Tibial nerve (tissue), 4 donors: ENCODE measurements around the gene CYP1A1. TPM values are rescaled to one million over a fixed set of nuclear protein-coding genes. Genes with fewer than 3 reads are reported as not detected.
"Not testable (repeated sequence)": the region's sequence is repeated elsewhere in the genome, so short reads cannot be mapped to it uniquely, and the experiment has no call there.

Source experiments
- DNase-seq, 2 donors: peaks; one replicate each; pipeline ENCODE4 v3.0.0-alpha.2; 2019; ENCODE audit warnings: low spot score in 2 of 2
- H3K27ac ChIP-seq, 4 donors: fragments of 200-600 bp; sonication (generic) in 3 of 4; one replicate each; pipeline ENCODE4 v1.5.1; 2017 to 2019; ENCODE audit warnings: mild to moderate bottlenecking in 1 of 4
- H3K27me3 ChIP-seq, 2 donors: fragments of 200-600 bp; sonication (generic) in 1 of 2; one replicate each; pipeline versions ENCODE4 v1.5.1 to v1.6.0; 2017 to 2019
- H3K36me3 ChIP-seq, 3 donors: fragments of 200-600 bp; sonication (generic); one replicate each; pipeline ENCODE4 v1.5.1; 2018 to 2019
- H3K4me1 ChIP-seq, 4 donors: fragments of 200-600 bp; sonication (generic) in 3 of 4; one replicate each; pipeline ENCODE4 v1.5.1; 2017 to 2019
- H3K4me3 ChIP-seq, 4 donors: fragments of 200-600 bp; sonication (generic) in 3 of 4; one replicate each; pipeline ENCODE4 v1.5.1; 2017 to 2019; ENCODE audit warnings: mild to moderate bottlenecking in 1 of 4, moderate library complexity in 1 of 4
- H3K9me3 ChIP-seq, 4 donors: fragments of 200-600 bp; sonication (generic) in 3 of 4; one replicate each; pipeline ENCODE4 v1.5.1; 2017 to 2019
- CTCF ChIP-seq, 5 experiments: fragments of 200-600 bp in 3 of 5; fragments of 450-650 bp in 2 of 5; sonication (generic) in 3 of 5; IDR thresholded peaks; one replicate each; pipeline ENCODE4 v1.5.1; 2016 to 2019; ENCODE audit warnings: antibody characterized with exemption in 5 of 5, mild to moderate bottlenecking in 3 of 5, moderate library complexity in 2 of 5
- EP300 ChIP-seq, 2 donors: sonication (generic); formaldehyde crosslinking; IDR thresholded peaks; one replicate each; pipeline ENCODE4 v1.6.1; 2017; ENCODE audit warnings: antibody characterized with exemption in 2 of 2, mild to moderate bottlenecking in 1 of 2
- POLR2A ChIP-seq, 2 donors: fragments of 450-650 bp; IDR thresholded peaks; one replicate each; pipeline ENCODE4 v1.6.1; 2017; ENCODE audit warnings: antibody characterized with exemption in 2 of 2, mild to moderate bottlenecking in 2 of 2, moderate library complexity in 2 of 2
- WGBS, 2 donors: methylation state at CpG; one replicate each; pipeline ENCODE4 v1.1.5; 2018; 5-methylcytosine and 5-hydroxymethylcytosine counted together
- total RNA-seq, 4 donors: library from RNA; depleted of rRNA; stranded (reverse); fragments of >200 nt; gene quantifications; one replicate each; pipeline ENCODE4 v1.1.0, GENCODE V29; 2016

Gene CYP1A1
- total RNA-seq, 4 donors from 2014 or later = 0.44 to 5.1 (median 2.9) TPM

DNA sequence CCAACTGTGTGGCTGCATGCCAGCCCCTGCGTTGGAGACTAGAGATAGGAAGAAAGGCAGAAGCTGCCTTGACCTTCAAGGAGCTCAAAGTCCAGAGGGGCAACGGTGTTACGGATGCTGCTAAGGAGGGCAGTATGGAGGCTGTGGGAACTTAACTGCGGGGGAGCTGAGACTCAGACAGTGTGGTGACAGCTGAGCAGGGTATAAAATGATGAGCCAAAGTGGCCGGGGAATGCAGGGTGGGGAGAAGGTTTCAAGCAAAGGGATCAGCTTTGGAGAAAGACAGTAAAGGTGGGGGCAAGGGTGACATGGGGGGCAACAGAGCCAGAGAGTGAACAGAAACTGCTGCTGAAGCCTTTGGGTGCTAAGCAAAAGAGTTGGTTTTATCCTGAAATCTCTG is 17.1 kb upstream of the CYP1A1 start:
- peaks cover 0 to 5% of the 10 kb centered on the region in 2 donors for H3K27me3 ChIP-seq
- H3K4me3 ChIP-seq = no peak overlapping the region
- TF ChIP-seq CTCF (IDR thresholded peaks at IDR 0.05) (no peak), EP300 (IDR thresholded peaks at IDR 0.05) (no peak), POLR2A (IDR thresholded peaks at IDR 0.05) (no peak)
- H3K9me3 ChIP-seq = peaks cover 0 to 17% (median 0%) of the 10 kb centered on the region in 4 donors
- H3K36me3 ChIP-seq = no peaks in the 10 kb centered on the region
- H3K27ac ChIP-seq = no peak overlapping the region
- no peak for DNase-seq
- H3K4me1 ChIP-seq = no peaks in the 10 kb centered on the region
- 75 to 91% methylated on average over 5 of the region's 5 CpGs for WGBS, 2 donors

GRCh38 chr15:74738239-74738638 is 12.9 kb upstream of the CYP1A1 start:
- not testable (repeated sequence) for H3K27ac ChIP-seq, H3K36me3 ChIP-seq, H3K4me3 ChIP-seq, DNase-seq, H3K4me1 ChIP-seq
- peaks cover 0 to 24% of the 10 kb centered on the region in 2 donors for H3K27me3 ChIP-seq
- 45 to 53% methylated on average over 5 of the region's 5 CpGs for WGBS, 2 donors
- peaks cover 0 to 16% (median 0%) of the 10 kb centered on the region in 4 donors for H3K9me3 ChIP-seq

DNA sequence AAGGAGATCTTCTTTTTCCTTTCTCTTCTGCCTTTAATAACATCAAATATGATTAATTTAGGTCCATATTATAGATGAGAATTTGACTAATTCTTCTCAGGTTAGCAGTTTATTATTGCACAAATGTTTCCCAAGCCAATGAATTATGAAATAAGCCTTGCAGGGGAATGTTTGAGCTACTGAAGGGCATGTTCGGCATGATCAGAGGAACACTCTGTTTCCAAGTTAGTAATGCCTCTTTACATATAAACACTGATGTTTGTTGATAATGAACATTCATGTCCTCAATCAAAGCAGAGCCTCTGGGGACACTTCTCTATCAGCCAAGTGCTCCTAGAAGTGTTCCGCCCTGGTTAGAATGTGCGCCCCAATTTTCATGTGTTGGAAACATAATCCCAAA is 10.0 kb upstream of the CYP1A1 start:
- Histone ChIP-seq H3K4me3 (no peak overlapping the region), H3K27ac (no peak overlapping the region), H3K27me3 (peaks cover 0 to 48% of the 10 kb centered on the region in 2 donors), H3K9me3 (no peaks in the 10 kb centered on the region), H3K4me1 (no peaks in the 10 kb centered on the region), H3K36me3 (no peaks in the 10 kb centered on the region)
- WGBS, 2 donors = 90% methylated on average over 3 of the region's 3 CpGs
- DNase-seq = no peak
- TF ChIP-seq POLR2A (IDR thresholded peaks at IDR 0.05) = no peak
- TF ChIP-seq EP300 (IDR thresholded peaks at IDR 0.05) = no peak
- no peak for TF ChIP-seq CTCF (IDR thresholded peaks at IDR 0.05)

GRCh38 chr15:74733269-74733668 is 7.9 kb upstream of the CYP1A1 start:
- no peak overlapping the region for H3K27ac ChIP-seq
- H3K36me3 ChIP-seq = no peaks in the 10 kb centered on the region
- no peak overlapping the region for H3K4me3 ChIP-seq
- peaks cover 0 to 55% of the 10 kb centered on the region in 2 donors for H3K27me3 ChIP-seq
- no peak for DNase-seq
- WGBS, 2 donors = 86 to 88% methylated on average over 3 of the region's 3 CpGs
- no peaks in the 10 kb centered on the region for H3K9me3 ChIP-seq
- TF ChIP-seq EP300 (IDR thresholded peaks at IDR 0.05) (no peak), CTCF (IDR thresholded peaks at IDR 0.05) (no peak), POLR2A (IDR thresholded peaks at IDR 0.05) (no peak)
- H3K4me1 ChIP-seq = no peaks in the 10 kb centered on the region

DNA sequence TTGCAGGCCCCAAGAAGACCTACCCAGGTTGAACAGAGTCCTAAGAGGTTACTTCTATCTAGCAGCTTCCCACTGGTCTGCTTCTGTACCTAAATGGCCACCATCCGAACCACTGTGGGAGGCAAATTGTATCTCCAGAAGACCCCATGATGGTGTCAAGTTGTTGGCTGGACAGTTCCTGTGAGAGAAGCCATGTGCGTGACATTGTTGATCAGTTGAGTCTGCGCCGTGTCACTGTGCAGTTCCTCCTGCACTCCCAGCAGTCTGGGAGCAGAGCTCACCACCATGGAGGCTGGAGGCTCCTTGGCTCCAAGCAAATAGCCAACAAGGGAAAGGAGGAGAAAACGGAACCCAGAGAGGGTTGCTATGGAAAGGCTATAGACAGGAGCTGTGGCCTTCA is 7.5 kb upstream of the CYP1A1 start:
- Histone ChIP-seq H3K4me1 (no peaks in the 10 kb centered on the region), H3K36me3 (no peaks in the 10 kb centered on the region), H3K27me3 (peaks cover 0 to 59% of the 10 kb centered on the region in 2 donors), H3K9me3 (no peaks in the 10 kb centered on the region), H3K4me3 (no peak overlapping the region), H3K27ac (no peak overlapping the region)
- DNase-seq = no peak
- WGBS, 2 donors = 80 to 81% methylated on average over 5 of the region's 5 CpGs
- no peak for TF ChIP-seq CTCF (IDR thresholded peaks at IDR 0.05)
- TF ChIP-seq EP300 (IDR thresholded peaks at IDR 0.05) = no peak
- no peak for TF ChIP-seq POLR2A (IDR thresholded peaks at IDR 0.05)
